ENCODE results near the gene ANAPC15. TPM values are rescaled to one million over a fixed set of nuclear protein-coding genes. Genes with fewer than 3 reads are reported as not detected.

The ANAPC15 gene
- total and polyA plus RNA-seq, 2 donors (not counting 3 experiments of a cell fraction or from before 2014, with no cell fraction given): 67.0 to 70.5 TPM

- POLR2A ChIA-PET: interaction anchor here (0.9 to 1.9 kb wide), 2 partner anchors 19 to 27 kb away, joined by 4 read pairs; no protein-coding TSS in a partner anchor
- Histone ChIP-seq H3K36me3 (ENCODE audit: control insufficient read depth in 2 of 2, extremely low read depth in 1 of 2, insufficient read depth in 2 of 2, low read length in 2 of 2) (no peaks in the 10 kb centered on the region), H3K4me1 (ENCODE audit: control insufficient read depth, extremely low read depth, insufficient read depth, low read length) (peaks cover 58% of the 10 kb centered on the region), H3K27ac (ENCODE audit: insufficient read depth, low read depth, low read length) (peak overlapping the region; percentile 72), H3K79me2 (ENCODE audit: control insufficient read depth, insufficient read depth, low read length) (peaks cover 60% of the 10 kb centered on the region), H3K4me2 (ENCODE audit: insufficient read depth, low read length) (no peak overlapping the region), H3K4me3 (replicated peaks in 1 of 3; ENCODE audit: insufficient read depth in 1 of 3, low read depth in 1 of 3, low read length in 3 of 3) (no peak overlapping the region), H4K20me1 (replicated peaks; ENCODE audit: control insufficient read depth, extremely low read depth, insufficient read depth, low read length) (no peaks in the 10 kb centered on the region), H2AFZ (ENCODE audit: low read depth, low read length) (no peak overlapping the region), H3K27me3 (ENCODE audit: control insufficient read depth in 2 of 2, insufficient read depth in 2 of 2, low read length in 2 of 2) (no peaks in the 10 kb centered on the region), H3K9me1 (replicated peaks; ENCODE audit: control insufficient read depth, extremely low read depth, insufficient read depth, low read length) (no peaks in the 10 kb centered on the region), H3K9me3 (replicated peaks; ENCODE audit: control insufficient read depth, insufficient read depth, low read length) (no peaks in the 10 kb centered on the region), H3K9ac (replicated peaks; ENCODE audit: extremely low read depth, insufficient read depth, low read length) (peak overlapping the region; percentile 17)
- BruUV-seq (replicated peaks): no TSS peak
- DNase-seq (ENCODE audit: low read depth, low spot score) (no peak), FAIRE-seq (no peak)
- TF ChIP-seq JUN (IDR thresholded peaks at IDR 0.05; ENCODE audit: borderline replicate concordance, insufficient read depth, insufficient read length, low read depth): no peak
- TF ChIP-seq CTCF (IDR thresholded peaks at IDR 0.05; ENCODE audit: extremely low read depth in 1 of 2, insufficient read depth in 1 of 2, low read depth in 1 of 2, low read length in 2 of 2): no peak
- no peak for TF ChIP-seq MAX (IDR thresholded peaks at IDR 0.05; ENCODE audit: insufficient read depth, insufficient read length)
- no peak for TF ChIP-seq POLR2A (IDR thresholded peaks at IDR 0.05; ENCODE audit: low read depth, low read length)
- TF ChIP-seq EZH2 (IDR thresholded peaks at IDR 0.05; ENCODE audit: borderline replicate concordance, low read depth, low read length, severe bottlenecking): no peak
- no peak for TF ChIP-seq MYC (IDR thresholded peaks at IDR 0.05; ENCODE audit: low read depth, low read length)
- no peak for TF ChIP-seq POLR2AphosphoS5 (IDR thresholded peaks at IDR 0.05; ENCODE audit: insufficient read depth, low read depth, low read length)
- TF ChIP-seq FOS (IDR thresholded peaks at IDR 0.05; ENCODE audit: borderline replicate concordance, insufficient read depth, low read length): no peak
- no peak for TF ChIP-seq GATA2 (IDR thresholded peaks at IDR 0.05; ENCODE audit: insufficient read depth, insufficient read length, low read depth, low read length)
- CTCF ChIA-PET: interaction anchor here (0.9 to 3.6 kb wide), 7 partner anchors 8 to 42 kb away, joined by 3 to 17 read pairs (median 7); no protein-coding TSS in a partner anchor
- intact Hi-C loops (cut with micrococcal nuclease): no loop called here
- dilution Hi-C loops (cut with MboI; ENCODE audit: extremely low pct_ligation_motif_present, low sequenced_read_pairs): no loop called here
Measured at GRCh38 chr11:72067676-72068075, 44.8 kb downstream of the ANAPC15 start.

Measured in endothelial cell of umbilical vein (primary cell).